Endodermal cell (in vitro differentiated cells): Measurements from ENCODE around the gene BRI3BP. TPM values are rescaled to one million over a fixed set of nuclear protein-coding genes. Genes with fewer than 3 reads are reported as not detected.

ENCODE experiments used
- DNase-seq: peaks from one replicate; pipeline ENCODE4 v3.0.0-alpha.2; 2017
- H3K27ac ChIP-seq: 2 replicates; pipeline ENCODE4 v1.5.1; 2013; ENCODE audit warnings: mild to moderate bottlenecking, low read depth, low read length, moderate library complexity
- H3K27me3 ChIP-seq: 2 replicates; pipeline ENCODE4 v1.6.1; 2013; ENCODE audit warnings: mild to moderate bottlenecking, low read length, moderate library complexity; ENCODE audit not compliant: insufficient read depth, control insufficient read depth, poor library complexity, severe bottlenecking
- H3K36me3 ChIP-seq: 2 replicates; pipeline ENCODE4 v1.7.0; 2013; ENCODE audit warnings: mild to moderate bottlenecking, low read length, moderate library complexity; ENCODE audit not compliant: control insufficient read depth, insufficient read depth
- H3K4me1 ChIP-seq: one replicate; pipeline ENCODE4 v1.7.0; 2013; ENCODE audit warnings: low read length; ENCODE audit not compliant: control insufficient read depth, insufficient read depth
- H3K4me3 ChIP-seq: 2 replicates; pipeline ENCODE4 v1.5.1; 2013; ENCODE audit warnings: mild to moderate bottlenecking, low read length, moderate library complexity
- H3K9ac ChIP-seq: 2 replicates; pipeline ENCODE4 v1.6.1; 2013; ENCODE audit warnings: mild to moderate bottlenecking, low read length, moderate library complexity; ENCODE audit not compliant: poor library complexity, severe bottlenecking; ENCODE audit errors: extremely low read depth
- H3K9me3 ChIP-seq: 2 replicates; pipeline ENCODE4 v1.6.1; 2013; ENCODE audit warnings: mild to moderate bottlenecking, low read length, moderate library complexity; ENCODE audit not compliant: control insufficient read depth
- H3K27ac Mint-ChIP-seq: 2 replicates; pipeline ENCODE4 v1.8.0; 2020; ENCODE audit warnings: mixed read lengths
- H3K27me3 Mint-ChIP-seq: 2 replicates; pipeline ENCODE4 v1.8.0; 2021; ENCODE audit warnings: mild to moderate bottlenecking, mixed read lengths; ENCODE audit not compliant: insufficient read depth
- H3K36me3 Mint-ChIP-seq: 2 replicates; pipeline ENCODE4 v1.8.0; 2020; ENCODE audit warnings: low read depth, mixed read lengths
- H3K4me1 Mint-ChIP-seq: 2 replicates; pipeline ENCODE4 v1.8.0; 2020; ENCODE audit warnings: mixed read lengths
- H3K4me3 Mint-ChIP-seq: 2 replicates; pipeline ENCODE4 v1.8.0; 2020; ENCODE audit warnings: mild to moderate bottlenecking, moderate library complexity, mixed read lengths
- H3K9me3 Mint-ChIP-seq: 2 replicates; pipeline ENCODE4 v1.8.0; 2020; ENCODE audit warnings: mild to moderate bottlenecking, mixed read lengths
- CTCF ChIP-seq: fragments of 200-600 bp; sonication (generic); conservative IDR thresholded peaks from 2 replicates; pipeline ENCODE4 v1.5.0; 2021; ENCODE audit warnings: antibody characterized with exemption, mild to moderate bottlenecking
- WGBS, 2 experiments: methylation state at CpG; one replicate each; pipeline versions ENCODE4 v1.1.5 to v1.1.7; 2013; ENCODE audit warnings: missing lambda C conversion rate in 2 of 2, mixed read lengths in 1 of 2; ENCODE audit not compliant: insufficient coverage in 1 of 2, insufficient read length in 1 of 2; 5-methylcytosine and 5-hydroxymethylcytosine counted together
- total RNA-seq, 2 donors: library from RNA; stranded (reverse); fragmentation: NEBNext Ultra II Directional in 1 of 2; extraction: Animal tissue kit (Norgen Biotek cat#: 25700) in 1 of 2; gene quantifications; 2 replicates in 1 of 2; 3 replicates in 1 of 2; pipeline ENCODE4 v1.2.1, GENCODE V29; 2021

The BRI3BP gene
- total RNA-seq, 2 donors from 2014 or later = 10.5 to 16.0 TPM

DNA sequence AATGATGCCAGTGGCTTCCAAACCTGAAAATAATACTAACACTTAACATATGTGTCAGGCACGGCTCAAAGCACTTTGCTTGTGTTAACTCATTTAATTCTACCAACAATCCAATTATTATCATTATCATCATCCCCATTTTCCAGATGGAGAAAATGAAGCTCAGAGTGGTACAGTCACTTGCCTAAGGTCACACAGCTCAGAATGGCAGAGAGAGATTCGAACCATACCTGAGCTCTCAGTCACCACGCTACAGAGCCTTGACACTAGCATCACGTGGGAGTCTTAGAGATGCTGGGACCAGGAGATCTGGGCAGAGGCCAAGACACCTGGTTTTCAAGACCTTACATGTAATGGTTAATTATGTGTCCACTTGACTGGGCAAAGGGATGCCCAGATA lies 38.7 kb upstream of the BRI3BP start:
- Mint-ChIP-seq H3K4me1 (no peaks in the 10 kb centered on the region), H3K36me3 (peaks cover 64% of the 10 kb centered on the region), H3K9me3 (no peaks in the 10 kb centered on the region), H3K27me3 (no peaks in the 10 kb centered on the region), H3K4me3 (no peak overlapping the region), H3K27ac (no peak overlapping the region)
- Histone ChIP-seq H3K27ac (no peak overlapping the region), H3K27me3 (no peaks in the 10 kb centered on the region), H3K4me3 (no peak overlapping the region), H3K4me1 (no peaks in the 10 kb centered on the region), H3K9me3 (no peaks in the 10 kb centered on the region), H3K36me3 (peaks cover 55% of the 10 kb centered on the region), H3K9ac (no peak overlapping the region)
- TF ChIP-seq CTCF = no peak
- DNase-seq = no peak
- 95 to 96% methylated on average over 4 of the region's 4 CpGs for WGBS, 2 experiments

- Histone ChIP-seq H3K27ac (no peak overlapping the region), H3K9me3 (no peaks in the 10 kb centered on the region), H3K27me3 (no peaks in the 10 kb centered on the region), H3K36me3 (peaks cover 53% of the 10 kb centered on the region), H3K4me1 (no peaks in the 10 kb centered on the region), H3K4me3 (no peak overlapping the region), H3K9ac (no peak overlapping the region)
- Mint-ChIP-seq H3K36me3 (peaks cover 59% of the 10 kb centered on the region), H3K4me1 (no peaks in the 10 kb centered on the region), H3K4me3 (no peak overlapping the region), H3K27me3 (no peaks in the 10 kb centered on the region), H3K9me3 (no peaks in the 10 kb centered on the region), H3K27ac (no peak overlapping the region)
- no peak for DNase-seq
- WGBS, 2 experiments = 95 to 96% methylated on average over 15 to 16 of the region's 16 CpGs
- TF ChIP-seq CTCF = no peak
These were observed 36.9 kb upstream of the BRI3BP start for GRCh38 chr12:124956571-124956970.

DNA sequence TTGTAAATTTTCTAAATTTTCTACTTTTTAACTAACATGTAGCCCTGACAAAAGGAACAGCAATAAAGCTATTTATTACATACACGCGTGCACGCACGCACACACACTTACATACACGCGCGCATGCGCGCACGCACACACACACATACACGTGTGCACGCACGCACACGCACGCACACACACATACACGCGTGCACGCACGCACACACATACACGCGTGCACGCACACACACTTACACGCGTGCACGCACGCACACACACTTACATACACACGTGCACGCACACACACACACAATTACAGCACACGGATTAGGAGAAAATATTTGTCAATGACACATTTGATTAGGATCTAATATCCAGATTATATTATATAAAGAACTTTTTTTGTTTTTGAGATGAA lies 32.4 kb upstream of the BRI3BP start:
- Mint-ChIP-seq H3K27me3 (no peaks in the 10 kb centered on the region), H3K4me3 (no peak overlapping the region), H3K27ac (peak overlapping the region; percentile 74), H3K4me1 (no peaks in the 10 kb centered on the region), H3K36me3 (peaks cover 65% of the 10 kb centered on the region), H3K9me3 (no peaks in the 10 kb centered on the region)
- no peaks in the 10 kb centered on the region for H3K4me1 ChIP-seq
- WGBS, 2 experiments = 95% methylated on average over 11 of the region's 29 CpGs; no CpG with 5 or more reads in 1 of the 2 experiments
- H3K36me3 ChIP-seq = peaks cover 49% of the 10 kb centered on the region
- H3K9me3 ChIP-seq = no peaks in the 10 kb centered on the region
- no peak overlapping the region for H3K4me3 ChIP-seq
- H3K27ac ChIP-seq = no peak overlapping the region
- DNase-seq = no peak
- H3K9ac ChIP-seq = no peak overlapping the region
- no peaks in the 10 kb centered on the region for H3K27me3 ChIP-seq
- TF ChIP-seq CTCF = no peak
